ENCODE results near the gene GRHL1. TPM values are rescaled to one million over a fixed set of nuclear protein-coding genes. Genes with fewer than 3 reads are reported as not detected.
A peak's percentile ranks its signal among the peaks of the same experiment; 100 is the strongest.
"Not testable (repeated sequence)": the region's sequence is repeated elsewhere in the genome, so short reads cannot be mapped to it uniquely, and the experiment has no call there.

Gene GRHL1
- total RNA-seq, 1 donor from 2014 or later: 61.6 TPM

DNA sequence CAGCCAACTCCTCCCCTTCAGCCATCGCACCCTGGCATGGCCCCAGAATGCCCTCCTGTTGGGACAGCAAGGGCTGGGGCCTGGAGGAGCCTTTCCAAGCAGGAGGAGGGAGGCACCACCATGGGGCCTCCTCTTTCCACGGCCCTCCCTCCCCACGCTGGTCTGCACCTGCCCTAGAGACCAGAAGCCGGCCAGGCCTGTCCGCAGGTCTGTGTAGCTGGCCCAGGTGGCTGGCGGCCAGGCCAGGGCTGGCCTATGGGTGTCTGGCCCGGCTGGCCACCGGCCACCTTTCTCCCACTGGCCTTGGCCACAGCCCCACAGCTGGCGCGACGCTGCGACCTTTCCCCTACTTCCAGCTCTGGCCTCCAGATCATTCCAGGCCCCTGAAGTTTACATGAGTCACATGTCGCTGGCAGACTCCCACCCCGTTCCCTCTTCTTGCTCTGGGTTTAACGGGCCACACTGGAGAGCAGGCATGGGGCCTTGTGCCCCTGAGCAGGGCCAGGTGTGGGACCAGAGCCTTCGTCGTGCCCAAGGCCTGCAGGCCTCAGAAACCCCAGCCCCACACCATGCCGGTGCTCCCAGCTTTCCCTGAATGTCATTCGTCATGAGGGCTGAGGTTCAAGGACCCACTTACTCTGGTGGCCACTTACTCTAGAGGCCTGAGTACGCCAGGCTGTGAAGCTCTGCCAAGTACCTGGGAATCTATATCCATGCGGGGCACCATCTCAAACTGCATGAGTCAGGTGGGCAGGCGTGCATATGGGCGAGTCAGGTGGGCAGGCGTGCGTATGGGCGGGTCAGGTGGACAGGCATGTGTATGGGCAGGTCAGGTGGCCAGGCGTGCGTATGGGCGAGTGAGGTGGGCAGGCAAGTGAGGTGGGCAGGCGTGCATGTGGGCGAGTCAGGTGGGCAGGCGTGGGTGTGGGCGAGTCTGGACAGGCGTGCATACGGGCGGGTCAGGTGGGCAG is 58.6 kb downstream of the GRHL1 start:
- no peak for DNase-seq (ENCODE audit: low spot score)

- not testable (repeated sequence) for DNase-seq (ENCODE audit: low spot score)
These were observed 59.5 kb downstream of the GRHL1 start for GRCh38 chr2:10010861-10011605.

GRCh38 chr2:10011606-10012325 is 60.3 kb downstream of the GRHL1 start:
- not testable (repeated sequence) for DNase-seq (ENCODE audit: low spot score)

DNA sequence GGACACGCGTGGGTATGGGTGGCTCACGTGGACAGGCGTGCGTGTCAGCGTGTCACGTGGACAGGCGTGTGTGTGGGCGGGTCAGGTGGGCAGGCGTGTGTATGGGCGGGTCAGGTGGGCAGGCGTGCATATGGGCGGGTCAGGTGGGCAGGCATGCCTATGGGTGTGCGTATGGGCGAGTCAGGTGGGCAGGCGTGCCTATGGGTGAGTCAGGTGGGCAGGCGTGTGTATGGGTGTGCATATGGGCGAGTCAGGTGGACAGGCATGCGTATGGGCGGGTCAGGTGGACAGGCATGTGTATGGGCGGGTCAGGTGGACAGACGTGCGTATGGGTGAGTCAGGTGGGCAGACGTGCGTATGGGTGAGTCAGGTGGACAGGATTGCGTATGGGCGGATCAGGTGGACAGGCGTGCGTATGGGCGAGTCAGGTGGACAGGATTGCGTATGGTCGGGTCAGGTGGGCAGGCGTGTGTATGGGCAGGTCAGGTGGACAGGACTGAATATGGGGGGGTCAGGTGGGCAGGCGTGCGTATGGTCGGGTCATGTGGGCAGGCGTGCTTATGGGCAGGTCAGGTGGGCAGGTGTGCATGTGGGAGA is 61.0 kb downstream of the GRHL1 start:
- DNase-seq (ENCODE audit: low spot score): not testable (repeated sequence)

GRCh38 chr2:10012963-10013461 is 61.5 kb downstream of the GRHL1 start:
- DNase-seq (ENCODE audit: low spot score): no peak

DNA sequence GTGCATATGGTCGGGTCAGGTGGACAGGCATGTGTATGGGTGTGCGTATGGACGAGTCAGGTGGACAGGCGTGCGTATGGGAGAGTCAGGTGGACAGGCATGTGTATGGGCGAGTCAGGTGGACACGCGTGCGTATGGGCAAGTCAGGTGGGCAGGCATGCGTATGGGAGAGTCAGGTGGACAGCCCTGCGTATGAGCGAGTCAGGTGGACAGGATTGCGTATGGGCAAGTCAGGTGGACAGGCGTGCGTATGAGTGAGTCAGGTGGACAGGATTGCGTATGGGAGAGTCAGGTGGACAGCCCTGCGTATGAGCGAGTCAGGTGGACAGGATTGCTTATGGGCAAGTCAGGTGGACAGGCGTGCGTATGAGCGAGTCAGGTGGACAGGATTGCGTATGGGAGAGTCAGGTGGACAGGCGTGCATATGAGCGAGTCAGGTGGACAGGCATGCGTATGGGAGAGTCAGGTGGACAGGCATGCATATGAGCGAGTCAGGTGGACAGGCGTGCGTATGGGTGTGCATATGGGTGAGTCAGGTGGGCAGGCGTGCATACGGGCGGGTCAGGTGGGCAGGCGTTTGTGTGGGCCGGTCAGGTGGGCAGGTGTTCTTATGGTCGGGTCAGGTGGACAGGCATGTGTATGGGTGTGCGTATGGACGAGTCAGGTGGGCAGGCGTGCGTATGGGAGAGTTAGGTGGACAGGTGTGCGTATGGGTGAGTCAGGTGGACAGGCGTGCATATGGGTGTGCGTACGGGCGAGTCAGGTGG is 62.3 kb downstream of the GRHL1 start:
- not testable (repeated sequence) for DNase-seq (ENCODE audit: low spot score)

GRCh38 chr2:10014418-10015190 is 63.1 kb downstream of the GRHL1 start:
- no peak for DNase-seq (ENCODE audit: low spot score)

- not testable (repeated sequence) for DNase-seq (ENCODE audit: low spot score)
These were observed 64.0 kb downstream of the GRHL1 start for GRCh38 chr2:10015376-10015989.

- DNase-seq (ENCODE audit: low spot score): no peak
These were observed 64.7 kb downstream of the GRHL1 start for GRCh38 chr2:10016001-10016801.

GRCh38 chr2:10016802-10017258 is 65.3 kb downstream of the GRHL1 start:
- no peak for DNase-seq (ENCODE audit: low spot score)

GRCh38 chr2:10017313-10017941 is 65.9 kb downstream of the GRHL1 start:
- DNase-seq (ENCODE audit: low spot score): no peak

- peak; percentile 74 for DNase-seq (ENCODE audit: low spot score)
These were observed 67.7 kb downstream of the GRHL1 start for GRCh38 chr2:10019174-10019573.

DNA sequence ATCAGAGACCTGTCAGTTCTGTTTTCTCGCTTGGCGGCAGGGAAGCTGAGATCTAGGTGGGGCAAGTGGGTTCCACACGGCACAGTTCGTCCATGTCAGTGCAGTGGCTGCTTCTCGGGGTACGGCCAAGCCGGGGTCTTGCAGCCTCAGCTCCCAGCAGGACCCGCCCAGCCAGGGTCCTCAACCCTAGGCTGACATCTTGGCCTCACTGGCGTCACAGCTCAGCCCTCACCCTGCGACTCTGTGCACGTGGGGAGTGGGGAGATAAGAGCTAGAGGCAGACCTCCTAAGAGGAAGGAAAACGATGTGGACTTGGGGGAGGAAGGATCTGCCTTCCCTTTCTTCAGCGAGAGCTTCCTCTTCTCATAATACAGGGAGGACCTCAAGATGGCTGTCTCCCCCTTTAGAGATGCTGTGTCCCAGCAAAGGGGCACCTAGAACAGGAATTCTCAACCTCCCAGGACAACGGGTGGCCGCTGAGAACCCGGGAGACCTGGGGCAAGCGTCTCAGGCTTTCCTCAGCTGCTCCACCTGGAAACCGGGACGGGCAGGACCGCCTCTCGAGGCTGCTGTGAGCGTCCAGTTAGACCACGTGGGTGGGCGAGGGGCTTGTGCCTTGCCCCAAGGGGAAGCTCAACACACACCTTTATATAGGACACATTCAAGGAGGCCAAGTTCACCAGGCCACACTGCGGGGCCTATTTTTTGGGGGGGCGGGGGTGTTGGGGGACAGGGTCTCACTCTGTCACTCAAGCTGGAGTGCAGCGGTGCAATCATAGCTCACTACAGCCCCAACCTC is 68.3 kb downstream of the GRHL1 start:
- no peak for DNase-seq (ENCODE audit: low spot score)

- no peak for DNase-seq (ENCODE audit: low spot score)
These were observed 70.5 kb downstream of the GRHL1 start for GRCh38 chr2:10022041-10022421.

GRCh38 chr2:10022445-10022844 is 71.0 kb downstream of the GRHL1 start:
- peak; percentile 76 for DNase-seq (ENCODE audit: low spot score)

- DNase-seq (ENCODE audit: low spot score): no peak
These were observed 71.6 kb downstream of the GRHL1 start for GRCh38 chr2:10022966-10023662.

All from ureter (tissue), 1 donor.